ENCODE results near the gene GFRA3.
"Not testable (repeated sequence)": the region's sequence is repeated elsewhere in the genome, so short reads cannot be mapped to it uniquely, and the experiment has no call there.

GFRA3 gene

GRCh38 chr5:138252944-138253343 lies 21.5 kb downstream of the GFRA3 start:
- H3K14ac ChIP-seq (ENCODE audit: low read length) = no peak overlapping the region
- H3K79me2 ChIP-seq (ENCODE audit: control insufficient read depth, insufficient read depth, low read length, poor library complexity) = no peaks in the 10 kb centered on the region
- DNase-seq = no peak
- no peak overlapping the region for H4K12ac ChIP-seq (ENCODE audit: low read depth, low read length)
- no peak overlapping the region for H3K9ac ChIP-seq (ENCODE audit: low read length)
- H3K36me3 ChIP-seq (ENCODE audit: control insufficient read depth in 1 of 2, insufficient read depth in 2 of 2, low read length in 2 of 2) = no peaks in the 10 kb centered on the region
- H2BK5ac ChIP-seq (ENCODE audit: low read depth, low read length, poor library complexity) = no peak overlapping the region
- H2BK120ac ChIP-seq (ENCODE audit: insufficient read depth, low read length, poor library complexity) = no peak overlapping the region
- WGBS (ENCODE audit: extremely low coverage, insufficient coverage, insufficient read length) = no CpG with 5 or more reads among the region's 3 CpGs
- H2AFZ ChIP-seq (ENCODE audit: insufficient read depth, low read length, poor library complexity) = no peak overlapping the region
- no peak overlapping the region for H3K23ac ChIP-seq (ENCODE audit: low read length)
- no peak overlapping the region for H4K8ac ChIP-seq (ENCODE audit: low read depth, low read length)
- H3K27ac ChIP-seq (ENCODE audit: low read depth, low read length) = no peak overlapping the region
- H2BK12ac ChIP-seq (ENCODE audit: low read length) = no peak overlapping the region
- H3K4me1 ChIP-seq (ENCODE audit: control insufficient read depth in 1 of 2, insufficient read depth in 2 of 2, low read length in 2 of 2) = no peaks in the 10 kb centered on the region
- no peak overlapping the region for H3K4ac ChIP-seq (ENCODE audit: low read depth, low read length)
- no peak overlapping the region for H2AK5ac ChIP-seq (ENCODE audit: low read length)
- H3K9me3 ChIP-seq (ENCODE audit: insufficient read depth, low read depth, low read length) = peaks cover 2% of the 10 kb centered on the region
- no peak overlapping the region for H4K91ac ChIP-seq (ENCODE audit: low read depth, low read length)
- H3K18ac ChIP-seq (ENCODE audit: low read length) = no peak overlapping the region
- no peaks in the 10 kb centered on the region for H3K27me3 ChIP-seq (ENCODE audit: insufficient read depth, low read length)
- H3K79me1 ChIP-seq (ENCODE audit: low read length) = no peaks in the 10 kb centered on the region
- H3K4me2 ChIP-seq (ENCODE audit: low read length) = no peak overlapping the region
- H3K4me3 ChIP-seq (ENCODE audit: low read depth, low read length) = no peak overlapping the region

GRCh38 chr5:138247800-138248199 lies 26.6 kb downstream of the GFRA3 start:
- not testable (repeated sequence) for H3K36me3 ChIP-seq (ENCODE audit: control insufficient read depth in 1 of 2, insufficient read depth in 2 of 2, low read length in 2 of 2); H3K79me1 ChIP-seq (ENCODE audit: low read length); H4K91ac ChIP-seq (ENCODE audit: low read depth, low read length); H3K9ac ChIP-seq (ENCODE audit: low read length); H3K4me2 ChIP-seq (ENCODE audit: low read length); H3K4me1 ChIP-seq (ENCODE audit: control insufficient read depth in 1 of 2, insufficient read depth in 2 of 2, low read length in 2 of 2); H2AFZ ChIP-seq (ENCODE audit: insufficient read depth, low read length, poor library complexity); H3K27ac ChIP-seq (ENCODE audit: low read depth, low read length); DNase-seq; H3K79me2 ChIP-seq (ENCODE audit: control insufficient read depth, insufficient read depth, low read length, poor library complexity); H2BK12ac ChIP-seq (ENCODE audit: low read length); H2BK120ac ChIP-seq (ENCODE audit: insufficient read depth, low read length, poor library complexity); H3K23ac ChIP-seq (ENCODE audit: low read length); H3K27me3 ChIP-seq (ENCODE audit: insufficient read depth, low read length); H3K9me3 ChIP-seq (ENCODE audit: insufficient read depth, low read depth, low read length); H3K18ac ChIP-seq (ENCODE audit: low read length); H3K14ac ChIP-seq (ENCODE audit: low read length); H4K12ac ChIP-seq (ENCODE audit: low read depth, low read length); H2BK5ac ChIP-seq (ENCODE audit: low read depth, low read length, poor library complexity); H4K8ac ChIP-seq (ENCODE audit: low read depth, low read length); H3K4ac ChIP-seq (ENCODE audit: low read depth, low read length); H3K4me3 ChIP-seq (ENCODE audit: low read depth, low read length); H2AK5ac ChIP-seq (ENCODE audit: low read length)
- WGBS (ENCODE audit: extremely low coverage, insufficient coverage, insufficient read length) = no CpG with 5 or more reads among the region's 2 CpGs

GRCh38 chr5:138246822-138247221 lies 27.6 kb downstream of the GFRA3 start:
- H3K79me2 ChIP-seq (ENCODE audit: control insufficient read depth, insufficient read depth, low read length, poor library complexity) = no peaks in the 10 kb centered on the region
- no peaks in the 10 kb centered on the region for H3K79me1 ChIP-seq (ENCODE audit: low read length)
- H2BK120ac ChIP-seq (ENCODE audit: insufficient read depth, low read length, poor library complexity) = no peak overlapping the region
- no peak overlapping the region for H2BK5ac ChIP-seq (ENCODE audit: low read depth, low read length, poor library complexity)
- no peak overlapping the region for H3K27ac ChIP-seq (ENCODE audit: low read depth, low read length)
- H3K4me3 ChIP-seq (ENCODE audit: low read depth, low read length) = no peak overlapping the region
- peaks cover 0 to 9% of the 10 kb centered on the region in 2 experiments for H3K4me1 ChIP-seq (ENCODE audit: control insufficient read depth in 1 of 2, insufficient read depth in 2 of 2, low read length in 2 of 2)
- H3K23ac ChIP-seq (ENCODE audit: low read length) = no peak overlapping the region
- H3K14ac ChIP-seq (ENCODE audit: low read length) = no peak overlapping the region
- no peak overlapping the region for H2AFZ ChIP-seq (ENCODE audit: insufficient read depth, low read length, poor library complexity)
- H3K4ac ChIP-seq (ENCODE audit: low read depth, low read length) = no peak overlapping the region
- no peak overlapping the region for H2BK12ac ChIP-seq (ENCODE audit: low read length)
- no peak overlapping the region for H4K8ac ChIP-seq (ENCODE audit: low read depth, low read length)
- H3K18ac ChIP-seq (ENCODE audit: low read length) = no peak overlapping the region
- H4K12ac ChIP-seq (ENCODE audit: low read depth, low read length) = no peak overlapping the region
- H3K9ac ChIP-seq (ENCODE audit: low read length) = no peak overlapping the region
- no peaks in the 10 kb centered on the region for H3K36me3 ChIP-seq (ENCODE audit: control insufficient read depth in 1 of 2, insufficient read depth in 2 of 2, low read length in 2 of 2)
- DNase-seq = no peak
- no peak overlapping the region for H3K4me2 ChIP-seq (ENCODE audit: low read length)
- WGBS (ENCODE audit: extremely low coverage, insufficient coverage, insufficient read length) = no CpG with 5 or more reads among the region's 4 CpGs
- H3K27me3 ChIP-seq (ENCODE audit: insufficient read depth, low read length) = peaks cover 5% of the 10 kb centered on the region
- no peak overlapping the region for H4K91ac ChIP-seq (ENCODE audit: low read depth, low read length)
- no peaks in the 10 kb centered on the region for H3K9me3 ChIP-seq (ENCODE audit: insufficient read depth, low read depth, low read length)
- no peak overlapping the region for H2AK5ac ChIP-seq (ENCODE audit: low read length)

DNA sequence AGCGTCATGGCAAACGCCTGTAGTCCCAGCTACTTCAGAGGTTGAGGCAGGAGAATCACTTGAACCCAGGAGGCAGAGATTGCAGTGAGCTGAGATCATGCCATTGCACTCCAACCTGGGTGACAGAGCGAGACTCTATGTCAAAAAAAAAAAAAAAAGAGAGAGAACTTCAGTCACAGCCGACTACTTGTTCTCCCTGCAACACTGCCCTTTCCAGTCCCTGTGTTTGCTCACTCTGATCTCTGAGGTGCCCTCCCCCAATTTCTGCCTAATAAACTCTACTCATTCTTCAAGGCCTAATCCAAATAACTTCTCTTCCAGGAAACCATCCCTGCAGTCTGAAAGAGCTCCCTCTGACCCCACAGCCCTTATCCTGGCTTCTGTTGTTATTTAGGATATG lies 28.1 kb downstream of the GFRA3 start:
- no peak overlapping the region for H3K4me2 ChIP-seq (ENCODE audit: low read length)
- peaks cover 0 to 13% of the 10 kb centered on the region in 2 experiments for H3K4me1 ChIP-seq (ENCODE audit: control insufficient read depth in 1 of 2, insufficient read depth in 2 of 2, low read length in 2 of 2)
- no peak overlapping the region for H2BK12ac ChIP-seq (ENCODE audit: low read length)
- no peaks in the 10 kb centered on the region for H3K9me3 ChIP-seq (ENCODE audit: insufficient read depth, low read depth, low read length)
- WGBS (ENCODE audit: extremely low coverage, insufficient coverage, insufficient read length) = no CpG with 5 or more reads among the region's 4 CpGs
- H3K23ac ChIP-seq (ENCODE audit: low read length) = no peak overlapping the region
- peaks cover 10% of the 10 kb centered on the region for H3K27me3 ChIP-seq (ENCODE audit: insufficient read depth, low read length)
- no peaks in the 10 kb centered on the region for H3K79me1 ChIP-seq (ENCODE audit: low read length)
- H3K9ac ChIP-seq (ENCODE audit: low read length) = no peak overlapping the region
- no peak overlapping the region for H4K12ac ChIP-seq (ENCODE audit: low read depth, low read length)
- H3K18ac ChIP-seq (ENCODE audit: low read length) = no peak overlapping the region
- H3K79me2 ChIP-seq (ENCODE audit: control insufficient read depth, insufficient read depth, low read length, poor library complexity) = no peaks in the 10 kb centered on the region
- H3K14ac ChIP-seq (ENCODE audit: low read length) = no peak overlapping the region
- H3K36me3 ChIP-seq (ENCODE audit: control insufficient read depth in 1 of 2, insufficient read depth in 2 of 2, low read length in 2 of 2) = no peaks in the 10 kb centered on the region
- no peak overlapping the region for H2BK5ac ChIP-seq (ENCODE audit: low read depth, low read length, poor library complexity)
- no peak overlapping the region for H3K4me3 ChIP-seq (ENCODE audit: low read depth, low read length)
- H4K8ac ChIP-seq (ENCODE audit: low read depth, low read length) = no peak overlapping the region
- no peak overlapping the region for H2AFZ ChIP-seq (ENCODE audit: insufficient read depth, low read length, poor library complexity)
- no peak overlapping the region for H4K91ac ChIP-seq (ENCODE audit: low read depth, low read length)
- no peak overlapping the region for H3K27ac ChIP-seq (ENCODE audit: low read depth, low read length)
- no peak overlapping the region for H2AK5ac ChIP-seq (ENCODE audit: low read length)
- no peak overlapping the region for H3K4ac ChIP-seq (ENCODE audit: low read depth, low read length)
- no peak overlapping the region for H2BK120ac ChIP-seq (ENCODE audit: insufficient read depth, low read length, poor library complexity)
- no peak for DNase-seq
